Keratinocyte (primary cell): Measurements from ENCODE around the gene RAPGEF3.

ENCODE experiments used
- CTCF ChIP-seq, 3 experiments: IDR thresholded peaks in 1 of 3; conservative IDR thresholded peaks in 1 of 3; optimal IDR thresholded peaks in 1 of 3; 2 replicates in 2 of 3; 3 replicates in 1 of 3; pipeline versions ENCODE3 to v1.5.1; 2011; ENCODE audit warnings: low read length in 3 of 3, mild to moderate bottlenecking in 3 of 3, moderate library complexity in 2 of 3, control low read depth in 1 of 3, inconsistent platforms in 1 of 3; ENCODE audit not compliant: insufficient read depth in 2 of 3; ENCODE audit errors: extremely low read depth in 1 of 3
- EZH2 ChIP-seq: IDR thresholded peaks from one replicate; pipeline ENCODE4 v1.6.1; 2012; ENCODE audit warnings: inconsistent platforms, mild to moderate bottlenecking, low read length, moderate library complexity

DNA sequence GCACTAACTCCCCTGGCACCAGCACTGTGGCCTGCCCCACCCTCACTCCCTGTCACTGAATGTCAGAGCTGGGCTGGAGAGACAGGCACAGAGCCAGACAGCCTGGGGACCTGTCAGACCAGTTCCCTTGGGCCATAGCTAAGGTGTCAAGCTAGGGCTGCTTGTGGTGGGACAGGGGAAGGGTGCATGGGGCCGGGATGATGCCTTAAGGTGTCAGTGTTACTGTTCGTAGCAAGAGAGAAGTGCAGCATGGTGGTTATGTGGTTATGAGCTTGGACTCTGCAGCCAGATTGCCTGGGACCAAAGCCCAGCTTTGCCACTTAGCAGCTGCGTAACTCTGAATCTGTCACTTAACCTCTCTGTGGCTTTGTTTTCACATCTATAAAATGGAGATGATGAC, 3.8 kb downstream of the RAPGEF3 start:
- TF ChIP-seq CTCF (optimal IDR thresholded peaks at IDR 0.05 in 1 of 3, IDR thresholded peaks at IDR 0.05 in 1 of 3, conservative IDR thresholded peaks at IDR 0.05 in 1 of 3; ENCODE audit: extremely low read depth in 1 of 3, insufficient read depth in 2 of 3, low read length in 3 of 3) (no peak), EZH2 (no peak)
